Esophagus muscularis mucosa (tissue), 4 donors: ENCODE results near the gene KRTAP12-3. TPM values are rescaled to one million over a fixed set of nuclear protein-coding genes. Genes with fewer than 3 reads are reported as not detected.
A peak's percentile ranks its signal among the peaks of the same experiment; 100 is the strongest.

Experiments
- DNase-seq: peaks from one replicate; pipeline ENCODE4 v3.0.0-alpha.2; 2017; ENCODE audit errors: extremely low spot score
- H3K27ac ChIP-seq, 4 donors: fragments of 200-600 bp; sonication (generic); replicated peaks in 1 of 4; 1 replicate in 3 of 4; 2 replicates in 1 of 4; pipeline ENCODE4 v1.5.1; 2016 to 2019; ENCODE audit warnings: mild to moderate bottlenecking in 1 of 4
- H3K27me3 ChIP-seq, 4 donors: fragments of 200-600 bp; sonication (generic); one replicate each; pipeline versions ENCODE4 v1.5.1 to v1.6.0; 2016 to 2019
- H3K36me3 ChIP-seq, 4 donors: fragments of 200-600 bp; sonication (generic); one replicate each; pipeline ENCODE4 v1.5.1; 2016 to 2019
- H3K4me1 ChIP-seq, 4 donors: fragments of 200-600 bp; sonication (generic); one replicate each; pipeline ENCODE4 v1.5.1; 2016 to 2019
- H3K4me3 ChIP-seq, 4 donors: fragments of 200-600 bp; sonication (generic); 1 replicate in 2 of 4; 2 replicates in 2 of 4; pipeline ENCODE4 v1.5.1; 2016 to 2019; ENCODE audit warnings: mild to moderate bottlenecking in 4 of 4, moderate library complexity in 1 of 4
- H3K9me3 ChIP-seq, 4 donors: fragments of 200-600 bp; sonication (generic); 1 replicate in 3 of 4; 2 replicates in 1 of 4; pipeline ENCODE4 v1.5.1; 2016 to 2019
- EP300 ChIP-seq: sonication (generic); formaldehyde crosslinking; IDR thresholded peaks from one replicate; pipeline ENCODE4 v1.6.1; 2017; ENCODE audit warnings: antibody characterized with exemption
- POLR2A ChIP-seq: fragments of 450-650 bp; IDR thresholded peaks from one replicate; pipeline ENCODE4 v1.6.1; 2017; ENCODE audit warnings: antibody characterized with exemption, moderate library complexity, mild to moderate bottlenecking, low read depth
- POLR2AphosphoS5 ChIP-seq, 2 donors: sonication (generic); formaldehyde crosslinking; IDR thresholded peaks; one replicate each; pipeline ENCODE4 v1.6.1; 2017; ENCODE audit warnings: antibody characterized with exemption in 2 of 2
- WGBS: methylation state at CpG from one replicate; pipeline ENCODE4 v1.1.5; 2018; 5-methylcytosine and 5-hydroxymethylcytosine counted together
- intact Hi-C: fragments of 100-400 bp; cut with DNase I; formaldehyde crosslinking; loops from one replicate; pipeline ENCODE4 v1.15.1; 2023
- total RNA-seq, 4 donors: library from RNA; depleted of rRNA; stranded (reverse); fragments of >200 nt; gene quantifications; one replicate each; pipeline versions ENCODE4 v1.1.0 to v1.2.1, GENCODE V29; 2016
- TF ChIP-seq, protein P1 (sequence below), 3 experiments: fragments of 200-600 bp in 2 of 3; fragments of 450-650 bp in 1 of 3; sonication (generic) in 2 of 3; IDR thresholded peaks; one replicate each; pipeline ENCODE4 v1.5.1; 2017 to 2019; ENCODE audit warnings: antibody characterized with exemption in 3 of 3, mild to moderate bottlenecking in 2 of 3, moderate library complexity in 1 of 3

KRTAP12-3 gene
- total RNA-seq, 4 donors from 2014 or later, result not detected

DNA sequence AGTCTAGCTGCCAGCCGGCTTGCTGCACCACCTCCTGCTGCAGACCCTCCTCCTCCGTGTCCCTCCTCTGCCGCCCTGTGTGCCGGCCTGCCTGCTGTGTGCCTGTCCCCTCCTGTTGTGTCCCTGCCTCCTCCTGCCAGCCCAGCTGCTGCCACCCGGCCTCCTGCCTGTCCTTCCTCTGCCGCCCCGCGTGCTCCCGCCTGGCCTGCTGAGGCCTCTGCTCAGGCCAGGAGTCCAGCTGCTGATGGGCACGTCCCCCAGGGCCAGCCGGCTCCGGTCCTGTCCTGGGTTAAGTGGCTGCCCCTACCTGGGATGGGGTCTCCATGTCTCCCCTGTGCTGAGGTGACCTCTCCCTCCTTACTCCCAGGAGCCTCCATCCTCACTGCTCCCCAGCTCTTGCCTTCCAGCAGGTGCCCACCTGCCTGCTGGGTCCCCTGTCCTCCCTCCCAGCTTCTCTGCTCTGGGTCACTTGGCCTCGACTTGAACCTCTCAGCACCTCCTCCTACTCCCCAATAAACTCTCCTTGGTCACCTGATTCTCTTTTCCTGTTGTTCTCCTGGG lies 45.0 kb upstream of the KRTAP12-3 start:
- WGBS, result 88% methylated on average over 12 of the region's 13 CpGs

DNA sequence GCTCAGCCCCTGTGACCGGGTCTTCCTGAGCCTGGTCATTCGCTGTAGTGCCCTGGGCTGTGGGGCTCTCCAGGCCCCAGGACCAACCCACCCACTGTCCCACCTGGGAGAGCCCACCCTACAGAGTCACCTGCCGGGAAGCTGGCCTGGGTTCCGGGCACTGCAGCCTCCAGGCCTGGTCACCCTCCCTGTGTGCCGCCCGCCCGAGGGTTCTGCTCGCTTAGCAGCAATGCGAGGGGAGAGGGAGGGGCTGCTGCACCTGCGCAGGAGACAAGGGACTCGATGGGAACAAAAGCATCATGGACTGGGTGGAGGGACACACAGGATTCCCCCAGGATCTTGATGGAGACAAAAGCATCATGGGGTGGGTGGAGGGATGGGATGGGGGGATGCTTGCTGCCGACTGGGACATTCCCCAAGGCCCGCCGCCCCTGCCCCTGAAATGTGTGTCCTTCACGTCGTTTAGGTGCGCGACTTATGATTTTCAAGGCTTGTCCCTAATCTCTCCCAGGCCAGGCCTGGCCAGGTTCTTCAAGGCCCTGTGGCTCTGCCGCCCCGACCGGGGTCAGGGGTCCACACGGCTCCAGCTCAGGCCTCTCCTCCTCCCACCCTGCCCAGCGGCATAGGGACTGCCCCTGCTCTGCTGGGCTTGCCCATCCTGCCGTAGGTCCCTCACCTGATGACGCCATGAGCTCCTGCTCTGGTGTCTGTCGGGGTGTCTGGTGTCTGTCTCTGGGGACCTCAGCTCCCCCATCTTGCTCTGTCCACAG lies 44.2 kb upstream of the KRTAP12-3 start:
- DNase-seq, result peak; percentile 77
- TF ChIP-seq EP300, result no peak
- no peak for TF ChIP-seq POLR2A
- TF ChIP-seq, protein P1, sequence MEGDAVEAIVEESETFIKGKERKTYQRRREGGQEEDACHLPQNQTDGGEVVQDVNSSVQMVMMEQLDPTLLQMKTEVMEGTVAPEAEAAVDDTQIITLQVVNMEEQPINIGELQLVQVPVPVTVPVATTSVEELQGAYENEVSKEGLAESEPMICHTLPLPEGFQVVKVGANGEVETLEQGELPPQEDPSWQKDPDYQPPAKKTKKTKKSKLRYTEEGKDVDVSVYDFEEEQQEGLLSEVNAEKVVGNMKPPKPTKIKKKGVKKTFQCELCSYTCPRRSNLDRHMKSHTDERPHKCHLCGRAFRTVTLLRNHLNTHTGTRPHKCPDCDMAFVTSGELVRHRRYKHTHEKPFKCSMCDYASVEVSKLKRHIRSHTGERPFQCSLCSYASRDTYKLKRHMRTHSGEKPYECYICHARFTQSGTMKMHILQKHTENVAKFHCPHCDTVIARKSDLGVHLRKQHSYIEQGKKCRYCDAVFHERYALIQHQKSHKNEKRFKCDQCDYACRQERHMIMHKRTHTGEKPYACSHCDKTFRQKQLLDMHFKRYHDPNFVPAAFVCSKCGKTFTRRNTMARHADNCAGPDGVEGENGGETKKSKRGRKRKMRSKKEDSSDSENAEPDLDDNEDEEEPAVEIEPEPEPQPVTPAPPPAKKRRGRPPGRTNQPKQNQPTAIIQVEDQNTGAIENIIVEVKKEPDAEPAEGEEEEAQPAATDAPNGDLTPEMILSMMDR (IDR thresholded peaks at IDR 0.05), result no peak
- TF ChIP-seq POLR2AphosphoS5 (IDR thresholded peaks at IDR 0.05), result no peak
- intact Hi-C loops, result no loop called here

More for the DNA sequence above, 45.0 kb upstream of the KRTAP12-3 start:
- Histone ChIP-seq H3K4me3 (no peak overlapping the region), H3K4me1 (no peaks in the 10 kb centered on the region), H3K36me3 (no peaks in the 10 kb centered on the region), H3K27ac (no peak overlapping the region), H3K9me3 (peaks cover 0 to 31% (median 23%) of the 10 kb centered on the region in 4 donors), H3K27me3 (peaks cover 0 to 50% (median 0%) of the 10 kb centered on the region in 4 donors)
- intact Hi-C loops, result no loop called here
- DNase-seq, result peak; percentile 68
- TF ChIP-seq, protein P1 (IDR thresholded peaks at IDR 0.05), result no peak
- TF ChIP-seq EP300 (no peak), POLR2A (no peak), POLR2AphosphoS5 (IDR thresholded peaks at IDR 0.05) (no peak)

DNA sequence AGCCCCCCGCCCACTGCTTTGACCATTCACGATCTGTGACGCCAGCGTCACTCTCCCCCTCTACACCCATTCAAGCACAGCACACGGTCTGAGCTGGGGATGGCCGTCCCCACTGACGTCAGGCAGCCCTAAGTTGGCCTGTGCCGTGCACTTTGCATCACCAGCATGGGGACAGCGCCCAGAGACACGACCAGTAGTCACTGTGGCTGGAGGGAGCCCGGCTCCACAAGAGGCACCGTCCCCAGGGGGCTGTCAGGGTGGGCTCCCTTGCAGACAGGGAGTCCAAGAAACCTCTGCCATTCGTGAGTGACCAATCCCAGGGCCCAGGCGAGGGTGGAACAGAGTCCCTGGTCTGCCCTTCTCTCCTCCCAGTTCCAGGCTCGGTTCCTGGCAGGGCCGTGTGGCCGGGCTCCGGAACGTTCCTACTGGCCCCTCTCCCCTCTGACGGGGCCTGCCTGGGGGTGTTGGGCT lies 43.5 kb upstream of the KRTAP12-3 start:
- TF ChIP-seq POLR2AphosphoS5 (IDR thresholded peaks at IDR 0.05) (no peak), EP300 (no peak), POLR2A (no peak)
- TF ChIP-seq, protein P1 (IDR thresholded peaks at IDR 0.05), result no peak
- H3K27ac ChIP-seq, result no peak overlapping the region
- DNase-seq, result peak; percentile 89
- peaks cover 0 to 27% (median 24%) of the 10 kb centered on the region in 4 donors for H3K9me3 ChIP-seq
- H3K4me3 ChIP-seq, result no peak overlapping the region
- 85% methylated on average over 18 of the region's 20 CpGs for WGBS
- peaks cover 0 to 50% (median 0%) of the 10 kb centered on the region in 4 donors for H3K27me3 ChIP-seq
- intact Hi-C loops, result no loop called here
- no peaks in the 10 kb centered on the region for H3K4me1 ChIP-seq
- no peaks in the 10 kb centered on the region for H3K36me3 ChIP-seq

More for the DNA sequence above, 44.2 kb upstream of the KRTAP12-3 start:
- WGBS, result 93% methylated on average over 23 of the region's 26 CpGs
- peaks cover 0 to 50% (median 0%) of the 10 kb centered on the region in 4 donors for H3K27me3 ChIP-seq
- peaks cover 0 to 31% (median 23%) of the 10 kb centered on the region in 4 donors for H3K9me3 ChIP-seq
- H3K4me3 ChIP-seq, result no peak overlapping the region
- no peaks in the 10 kb centered on the region for H3K36me3 ChIP-seq
- H3K4me1 ChIP-seq, result no peaks in the 10 kb centered on the region
- H3K27ac ChIP-seq, result no peak overlapping the region

- H3K9me3 ChIP-seq, result peaks cover 0 to 30% (median 19%) of the 10 kb centered on the region in 4 donors
- 91% methylated on average over 25 of the region's 28 CpGs for WGBS
- no peaks in the 10 kb centered on the region for H3K36me3 ChIP-seq
- peaks cover 0 to 50% (median 0%) of the 10 kb centered on the region in 4 donors for H3K27me3 ChIP-seq
- no peaks in the 10 kb centered on the region for H3K4me1 ChIP-seq
- intact Hi-C loops, result no loop called here
- H3K27ac ChIP-seq, result no peak overlapping the region
- no peak for DNase-seq
- H3K4me3 ChIP-seq, result no peak overlapping the region
- TF ChIP-seq POLR2AphosphoS5 (IDR thresholded peaks at IDR 0.05) (no peak), POLR2A (no peak), EP300 (no peak)
- TF ChIP-seq, protein P1 (IDR thresholded peaks at IDR 0.05), result no peak
Observed at GRCh38 chr21:44614961-44615391, 42.8 kb upstream of the KRTAP12-3 start.
